Cardiac ventricle fibroblast (primary cell): Measurements from ENCODE around the gene CCDC28B. TPM values are rescaled to one million over a fixed set of nuclear protein-coding genes. Genes with fewer than 3 reads are reported as not detected.

ENCODE experiments used
- total RNA-seq: library from RNA; depleted of rRNA; stranded (reverse); fragments of >200 nt; gene quantifications from 2 replicates; pipeline ENCODE4 v1.2.3, GENCODE V29; 2015

Gene CCDC28B
- total RNA-seq = 6.2 and 12.8 TPM in 2 replicates

DNA sequence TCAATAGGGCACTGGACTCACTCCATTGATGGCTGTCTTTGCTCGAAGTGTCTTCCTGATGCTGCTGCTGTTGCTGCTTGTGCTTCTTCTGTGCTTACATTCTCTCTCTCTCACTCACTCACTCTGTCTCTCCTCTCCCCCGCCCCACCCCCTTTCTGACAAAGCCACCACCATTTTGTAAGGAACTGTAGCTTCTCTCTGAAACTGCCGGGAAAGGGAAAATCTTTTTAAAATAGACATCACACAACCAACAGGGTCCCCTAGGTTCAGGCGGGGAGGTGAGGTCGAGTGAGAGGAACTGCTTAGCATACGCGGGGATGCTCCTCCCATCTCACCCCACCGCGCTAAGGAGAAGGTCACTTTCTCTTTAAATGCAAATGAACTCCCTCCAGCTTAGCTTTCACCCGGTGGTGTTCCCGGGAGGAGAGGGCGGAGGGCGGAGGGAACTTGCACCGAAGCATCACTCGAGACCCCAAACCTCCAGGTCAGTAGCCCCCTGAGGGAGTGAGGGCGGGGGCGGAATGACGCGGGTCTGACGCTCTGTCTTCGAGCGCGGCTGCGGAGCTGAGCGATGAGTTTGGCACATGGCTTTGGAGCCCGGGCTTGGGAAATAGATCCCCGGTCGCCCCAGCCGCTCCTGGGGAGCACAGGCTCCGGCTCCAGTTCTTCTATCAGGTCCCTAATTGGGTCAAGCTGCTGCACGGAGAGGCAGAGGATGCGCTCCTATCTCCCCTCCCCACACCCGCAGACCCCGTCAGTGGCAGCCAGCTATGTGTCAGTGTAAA, at the start of gene CCDC28B:
CCDC28B (plus strand) TSS at position 370 of the 785 bp plus-strand sequence. CDS start 1,341 bp downstream, outside the sequence.

DNA sequence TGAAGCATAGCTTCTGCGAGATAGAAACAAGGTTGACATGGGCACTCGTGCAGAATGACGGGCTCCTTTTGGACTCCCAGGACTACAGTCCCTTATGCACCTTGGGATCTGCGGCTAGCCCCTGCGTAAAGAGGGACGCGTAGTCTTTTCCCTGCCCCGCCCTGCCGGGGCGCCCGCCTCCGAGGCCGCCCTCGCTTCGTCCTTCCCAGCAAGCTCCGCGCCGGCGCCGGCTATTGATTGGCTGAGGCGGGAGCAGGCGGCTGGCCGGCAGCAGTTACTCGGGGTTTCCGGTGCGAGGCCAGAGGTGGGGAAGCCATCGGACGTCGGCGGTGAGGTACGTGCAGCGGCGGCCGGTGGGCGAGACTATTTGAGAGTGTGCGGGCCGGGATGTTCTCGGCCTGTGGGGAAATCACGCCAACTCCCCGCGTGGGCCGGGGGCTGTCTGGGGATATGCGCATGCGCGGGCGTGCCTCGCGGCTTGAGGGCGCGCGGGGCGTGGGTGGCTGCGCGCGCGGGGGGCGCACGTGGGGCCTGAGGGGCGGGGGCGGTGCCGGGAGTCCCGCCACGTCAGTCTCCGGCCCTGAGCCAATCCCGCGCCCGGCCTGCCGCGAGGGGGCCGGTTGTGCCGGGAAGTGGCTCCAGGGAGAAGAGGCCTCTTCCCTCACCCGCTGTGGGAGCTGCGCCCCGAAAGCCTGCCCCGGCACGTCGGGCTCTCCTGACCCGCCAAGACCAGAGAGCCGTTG, 20.8 kb upstream of the CCDC28B start, which contains the start of gene TXLNA:
TXLNA (plus strand) TSS at position 233 of the 743 bp plus-strand sequence. CDS start 671 bp downstream, outside the sequence.

DNA sequence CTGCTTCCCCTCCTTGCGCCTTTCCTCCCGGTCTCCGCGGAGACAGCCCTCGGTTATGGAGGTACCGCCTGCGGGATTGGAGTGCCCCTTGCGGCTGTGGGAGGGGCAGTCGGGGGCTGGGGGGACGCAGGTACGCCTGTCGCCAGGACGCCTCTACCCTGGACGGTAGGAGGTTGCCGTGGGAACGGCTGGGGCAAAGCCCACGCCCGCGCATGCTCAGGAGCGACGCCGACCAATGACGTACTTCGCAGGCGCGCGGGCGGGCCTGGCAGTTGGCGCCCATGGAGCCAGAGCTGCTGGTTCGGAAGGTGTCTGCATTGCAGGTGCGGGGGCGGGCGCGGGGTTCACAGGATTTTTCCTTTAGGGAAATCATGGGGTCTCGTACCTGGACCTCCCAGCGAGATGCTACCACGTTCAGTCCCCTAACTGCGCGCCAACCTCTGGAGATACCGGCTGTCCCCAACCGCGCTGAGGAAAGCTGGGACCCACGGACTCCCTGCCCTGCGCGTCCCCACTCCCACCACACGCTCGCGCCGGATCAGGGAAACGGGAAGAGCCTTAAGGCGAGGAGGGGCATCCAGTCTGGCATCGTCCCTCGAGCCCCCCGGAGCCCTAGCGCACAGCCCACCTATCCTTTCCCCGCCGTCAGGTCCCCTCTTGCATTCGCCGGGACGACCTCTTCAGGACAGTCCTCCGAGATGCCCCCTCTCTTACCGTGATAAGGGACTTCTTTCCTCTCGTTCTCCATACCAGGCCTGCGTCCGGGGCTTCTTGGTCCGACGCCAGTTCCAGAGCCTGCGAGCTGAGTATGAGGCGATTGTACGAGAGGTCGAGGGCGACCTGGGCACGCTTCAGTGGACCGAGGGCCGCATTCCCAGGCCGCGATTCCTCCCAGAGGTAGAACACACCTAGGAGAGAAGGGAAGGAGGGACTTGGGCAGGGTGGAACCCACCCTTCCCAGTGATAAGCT, 5.3 kb downstream of the CCDC28B start, which contains the start of gene IQCC:
IQCC (plus strand) TSS at position 271 of the 970 bp plus-strand sequence; CDS start at position 282, 11 bp downstream.

DNA sequence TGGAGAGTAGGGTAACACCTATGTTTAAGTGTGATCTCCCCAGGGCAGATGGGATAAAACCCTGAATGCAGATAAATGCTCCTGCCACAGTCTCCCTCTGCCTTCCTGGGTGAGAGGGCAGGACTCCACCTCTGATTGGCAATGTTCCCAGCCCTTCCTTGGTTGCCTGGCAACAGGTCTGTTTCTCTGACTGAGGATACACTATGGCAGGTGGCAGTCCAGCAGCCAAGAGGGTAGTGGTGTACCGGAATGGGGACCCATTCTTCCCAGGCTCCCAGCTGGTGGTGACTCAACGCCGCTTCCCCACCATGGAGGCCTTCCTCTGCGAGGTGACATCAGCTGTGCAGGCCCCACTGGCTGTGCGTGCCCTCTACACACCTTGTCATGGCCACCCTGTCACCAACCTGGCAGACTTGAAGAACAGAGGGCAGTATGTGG, 8.5 kb downstream of the CCDC28B start, which contains the start of gene DCDC2B:
DCDC2B (plus strand) TSS at position 199 of the 438 bp plus-strand sequence; CDS start at position 204, 5 bp downstream.

DNA sequence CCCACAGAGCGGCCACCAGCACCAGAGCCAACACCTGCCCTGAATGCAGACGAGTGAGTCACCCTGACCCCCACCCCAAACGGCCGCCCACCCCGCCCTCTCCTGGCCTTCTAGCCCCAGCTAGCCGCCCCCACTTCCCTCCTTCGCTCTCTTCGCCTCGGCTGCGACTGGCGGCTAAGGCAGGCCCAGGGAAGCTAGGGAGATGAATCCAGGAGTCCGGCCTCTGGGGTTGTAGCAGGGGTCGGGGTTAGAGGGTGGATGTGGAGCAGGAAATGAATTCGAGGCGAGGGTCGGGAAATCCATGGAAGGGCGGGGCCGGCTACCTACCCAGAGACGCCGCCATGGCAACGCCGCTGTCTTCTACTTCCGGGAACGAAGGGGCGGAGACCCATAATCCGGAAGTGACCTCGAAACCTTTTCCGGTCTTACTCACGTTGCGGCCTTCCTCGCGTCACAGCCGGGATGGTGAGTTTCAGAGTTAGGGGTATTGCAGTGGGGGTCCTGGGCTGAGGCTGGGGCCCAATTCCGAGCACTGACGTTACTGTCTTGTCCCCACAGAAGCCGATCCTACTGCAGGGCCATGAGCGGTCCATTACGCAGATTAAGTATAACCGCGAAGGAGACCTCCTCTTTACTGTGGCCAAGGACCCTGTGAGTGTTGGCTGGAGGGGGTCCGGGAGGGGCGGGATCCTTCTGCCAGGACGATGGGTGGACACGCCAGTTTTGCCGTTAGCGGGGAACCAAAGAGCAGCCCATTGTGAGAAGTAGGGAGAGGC, 21.8 kb downstream of the CCDC28B start, which contains the start of the genes EIF3I and TMEM234:
EIF3I (plus strand) TSS at position 428 of the 776 bp plus-strand sequence; CDS start at position 463, 35 bp downstream.
TMEM234 (minus strand) TSS at position 374 of the 776 bp plus-strand sequence; CDS start at position 343, 31 bp downstream.

DNA sequence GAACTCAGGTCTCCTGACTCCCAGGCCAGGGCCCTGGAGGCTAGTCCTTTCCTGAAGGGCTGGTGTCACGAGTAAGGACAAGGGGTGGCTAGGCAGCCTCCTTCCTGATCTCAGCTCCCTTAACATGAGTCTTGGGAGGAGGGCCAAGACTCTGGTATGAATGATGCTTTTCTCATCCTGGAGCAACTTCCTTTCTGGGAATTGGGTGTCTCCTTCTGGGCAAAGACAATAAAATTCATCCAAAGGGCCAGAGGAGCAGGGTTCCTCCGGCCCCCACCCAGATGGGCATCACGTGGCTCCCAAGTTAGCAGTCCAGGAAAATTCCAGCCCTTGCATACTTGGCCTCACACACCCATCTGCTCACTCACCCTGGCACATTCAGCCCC, 46.5 kb downstream of the CCDC28B start, which contains the start of gene FAM167B:
FAM167B (plus strand) TSS at position 335 of the 386 bp plus-strand sequence. CDS start 200 bp downstream, outside the sequence.

DNA sequence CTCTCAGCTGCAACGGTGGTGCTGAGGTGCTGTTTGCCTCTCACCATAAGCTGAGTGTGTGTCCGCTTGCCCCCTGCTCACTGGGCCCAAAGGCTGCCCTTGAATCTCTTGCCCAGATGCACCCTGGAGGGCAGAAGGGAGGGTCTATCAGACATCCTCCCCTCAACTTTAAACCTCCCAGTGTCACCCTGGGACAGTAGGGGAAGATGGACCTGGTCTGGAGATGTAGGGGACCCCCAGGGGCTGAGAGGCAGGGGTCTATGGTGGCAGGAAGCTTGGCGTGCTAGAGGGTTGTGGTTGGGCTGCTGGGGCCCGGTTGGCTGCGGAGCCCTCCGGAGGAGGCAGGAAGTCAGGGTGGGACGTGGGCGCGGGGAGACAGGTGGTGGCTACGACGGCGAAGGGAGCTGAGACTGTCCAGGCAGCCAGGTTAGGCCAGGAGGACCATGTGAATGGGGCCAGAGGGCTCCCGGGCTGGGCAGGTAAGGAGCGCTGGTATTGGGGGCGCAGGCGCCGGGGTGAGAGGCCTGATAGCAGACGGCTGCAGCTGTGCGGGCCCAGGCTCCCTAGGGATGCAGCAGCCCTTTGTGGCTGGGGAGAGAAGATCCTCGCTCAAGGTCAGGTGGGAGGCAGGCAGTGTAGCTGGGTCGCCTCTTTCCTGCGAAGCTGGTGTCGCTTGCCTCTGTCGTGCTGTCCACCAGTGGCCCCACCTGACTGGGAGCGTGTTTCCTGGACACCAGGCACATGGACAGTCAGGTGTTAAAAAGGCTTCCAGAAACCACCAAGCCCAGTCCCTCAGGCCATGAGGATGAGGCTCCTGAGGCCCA, 50.7 kb downstream of the CCDC28B start, which contains the start of gene LCK:
LCK (plus strand) TSS at position 373 of the 824 bp plus-strand sequence. CDS start 23,065 bp downstream, outside the sequence.

Other genes with a start within 250 kb of the CCDC28B start
- 33.1 and 39.8 TPM in 2 replicates for gene KHDRBS1, start 186.7 kb upstream of the CCDC28B start, total RNA-seq
- 4.0 and 8.0 TPM in 2 replicates for gene TMEM39B, start 127.7 kb upstream of the CCDC28B start, total RNA-seq
- 26.4 and 29.0 TPM in 2 replicates for gene KPNA6, start 92.5 kb upstream of the CCDC28B start, total RNA-seq
- gene TXLNA, start 20.9 kb upstream of the CCDC28B start, total RNA-seq = 56.6 and 59.5 TPM in 2 replicates
- 0.59 and 0.87 TPM in 2 replicates for gene IQCC, start 5.1 kb downstream of the CCDC28B start, total RNA-seq
- gene DCDC2B, start 8.5 kb downstream of the CCDC28B start, total RNA-seq = not detected in 2 replicates
- 8.3 and 9.6 TPM in 2 replicates for gene TMEM234, start 21.8 kb downstream of the CCDC28B start, total RNA-seq
- 187 and 195 TPM in 2 replicates for gene EIF3I, start 21.8 kb downstream of the CCDC28B start, total RNA-seq
- 0.44 and 0.54 TPM in 2 replicates for gene FAM167B, start 46.6 kb downstream of the CCDC28B start, total RNA-seq
- not detected in 2 replicates for gene LCK, start 50.7 kb downstream of the CCDC28B start, total RNA-seq
- 46.2 and 46.7 TPM in 2 replicates for gene HDAC1, start 91.5 kb downstream of the CCDC28B start, total RNA-seq
- gene MARCKSL1, start 135.6 kb downstream of the CCDC28B start, total RNA-seq = 419 and 469 TPM in 2 replicates
- gene FAM229A, start 161.9 kb downstream of the CCDC28B start, total RNA-seq = 2.7 and 4.1 TPM in 2 replicates
- gene TSSK3, start 161.9 kb downstream of the CCDC28B start, total RNA-seq = not detected in 2 replicates
- gene BSDC1, start 193.8 kb downstream of the CCDC28B start, total RNA-seq = 40.3 and 45.5 TPM in 2 replicates